ENCODE measurements around the gene COL12A1. TPM values are rescaled to one million over a fixed set of nuclear protein-coding genes. Genes with fewer than 3 reads are reported as not detected.

COL12A1 gene
- total RNA-seq, 4 donors from 2014 or later: 42.2 to 132 (median 55.0) TPM

- WGBS, 2 donors: 76% methylated on average over 5 of the region's 5 CpGs
- DNase-seq (ENCODE audit: low spot score in 2 of 2): no peak
- H3K4me3 ChIP-seq (ENCODE audit: low read depth, poor library complexity, severe bottlenecking): no peak overlapping the region
- intact Hi-C loops (cut with DNase I; ENCODE audit: low total_unique reads): no loop called here
- TF ChIP-seq POLR2A (IDR thresholded peaks at IDR 0.05): no peak
- TF ChIP-seq, protein P1, sequence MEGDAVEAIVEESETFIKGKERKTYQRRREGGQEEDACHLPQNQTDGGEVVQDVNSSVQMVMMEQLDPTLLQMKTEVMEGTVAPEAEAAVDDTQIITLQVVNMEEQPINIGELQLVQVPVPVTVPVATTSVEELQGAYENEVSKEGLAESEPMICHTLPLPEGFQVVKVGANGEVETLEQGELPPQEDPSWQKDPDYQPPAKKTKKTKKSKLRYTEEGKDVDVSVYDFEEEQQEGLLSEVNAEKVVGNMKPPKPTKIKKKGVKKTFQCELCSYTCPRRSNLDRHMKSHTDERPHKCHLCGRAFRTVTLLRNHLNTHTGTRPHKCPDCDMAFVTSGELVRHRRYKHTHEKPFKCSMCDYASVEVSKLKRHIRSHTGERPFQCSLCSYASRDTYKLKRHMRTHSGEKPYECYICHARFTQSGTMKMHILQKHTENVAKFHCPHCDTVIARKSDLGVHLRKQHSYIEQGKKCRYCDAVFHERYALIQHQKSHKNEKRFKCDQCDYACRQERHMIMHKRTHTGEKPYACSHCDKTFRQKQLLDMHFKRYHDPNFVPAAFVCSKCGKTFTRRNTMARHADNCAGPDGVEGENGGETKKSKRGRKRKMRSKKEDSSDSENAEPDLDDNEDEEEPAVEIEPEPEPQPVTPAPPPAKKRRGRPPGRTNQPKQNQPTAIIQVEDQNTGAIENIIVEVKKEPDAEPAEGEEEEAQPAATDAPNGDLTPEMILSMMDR (IDR thresholded peaks at IDR 0.05): no peak
These were observed 103.6 kb downstream of the COL12A1 start for GRCh38 chr6:75102301-75102700.

GRCh38 chr6:75101896-75102295 is 104.0 kb downstream of the COL12A1 start:
- intact Hi-C loops (cut with DNase I; ENCODE audit: low total_unique reads): no loop called here
- DNase-seq (ENCODE audit: low spot score in 2 of 2): no peak
- no peak overlapping the region for H3K4me3 ChIP-seq (ENCODE audit: low read depth, poor library complexity, severe bottlenecking)
- TF ChIP-seq, protein P1 (IDR thresholded peaks at IDR 0.05): no peak
- TF ChIP-seq POLR2A (IDR thresholded peaks at IDR 0.05): no peak
- 50 to 56% methylated on average over 4 of the region's 4 CpGs for WGBS, 2 donors

DNA sequence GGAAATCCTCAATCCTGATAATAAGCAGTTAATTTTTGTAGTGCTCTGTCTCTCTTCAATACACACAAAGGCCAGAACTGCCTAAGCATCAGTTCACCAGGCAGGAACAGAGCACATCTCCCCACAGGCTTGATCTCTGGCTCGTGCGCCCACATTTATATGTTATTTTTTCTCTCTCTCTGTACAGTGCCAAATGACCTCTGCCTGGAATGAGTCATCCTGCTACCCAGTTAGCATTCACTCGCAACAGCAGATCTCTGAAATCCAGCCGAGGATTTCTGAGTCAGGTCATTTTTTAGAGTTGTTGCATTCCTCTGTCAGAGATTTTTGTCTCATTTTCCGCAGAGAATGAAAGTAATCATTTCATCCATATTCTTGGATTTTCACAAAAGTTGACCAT is 107.1 kb downstream of the COL12A1 start:
- intact Hi-C loops (cut with DNase I; ENCODE audit: low total_unique reads): no loop called here
- 29 to 30% methylated on average over 4 to 5 of the region's 5 CpGs for WGBS, 2 donors
- H3K4me3 ChIP-seq (ENCODE audit: low read depth, poor library complexity, severe bottlenecking): no peak overlapping the region
- no peak for TF ChIP-seq POLR2A (IDR thresholded peaks at IDR 0.05)
- TF ChIP-seq, protein P1 (IDR thresholded peaks at IDR 0.05): no peak
- DNase-seq (ENCODE audit: low spot score in 2 of 2): peak; percentile 66 to 81

DNA sequence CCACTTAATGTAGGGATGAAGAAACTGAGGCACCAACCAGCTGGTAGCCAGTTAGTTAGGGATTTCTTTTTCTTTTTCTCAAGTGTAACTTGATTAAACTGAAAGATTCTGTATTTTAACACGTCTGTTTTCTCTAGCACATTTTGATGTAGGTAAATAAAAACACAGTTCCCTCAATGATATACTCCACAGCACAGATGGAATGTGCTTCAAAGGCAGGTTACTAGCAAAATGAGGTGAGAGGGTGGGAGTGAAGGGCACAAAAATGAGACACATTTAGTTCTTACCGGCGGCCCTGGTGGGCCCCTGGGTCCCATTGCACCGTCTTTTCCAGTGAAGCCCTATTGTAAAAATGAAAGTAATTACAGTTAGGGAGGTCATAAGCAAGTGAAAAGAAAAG is 108.9 kb downstream of the COL12A1 start:
- no peak overlapping the region for H3K4me3 ChIP-seq (ENCODE audit: low read depth, poor library complexity, severe bottlenecking)
- WGBS, 2 donors: 85 to 89% methylated on average over 4 of the region's 4 CpGs
- no peak for DNase-seq (ENCODE audit: low spot score in 2 of 2)
- intact Hi-C loops (cut with DNase I; ENCODE audit: low total_unique reads): no loop called here
- TF ChIP-seq POLR2A (IDR thresholded peaks at IDR 0.05): no peak
- TF ChIP-seq, protein P1 (IDR thresholded peaks at IDR 0.05): no peak

DNA sequence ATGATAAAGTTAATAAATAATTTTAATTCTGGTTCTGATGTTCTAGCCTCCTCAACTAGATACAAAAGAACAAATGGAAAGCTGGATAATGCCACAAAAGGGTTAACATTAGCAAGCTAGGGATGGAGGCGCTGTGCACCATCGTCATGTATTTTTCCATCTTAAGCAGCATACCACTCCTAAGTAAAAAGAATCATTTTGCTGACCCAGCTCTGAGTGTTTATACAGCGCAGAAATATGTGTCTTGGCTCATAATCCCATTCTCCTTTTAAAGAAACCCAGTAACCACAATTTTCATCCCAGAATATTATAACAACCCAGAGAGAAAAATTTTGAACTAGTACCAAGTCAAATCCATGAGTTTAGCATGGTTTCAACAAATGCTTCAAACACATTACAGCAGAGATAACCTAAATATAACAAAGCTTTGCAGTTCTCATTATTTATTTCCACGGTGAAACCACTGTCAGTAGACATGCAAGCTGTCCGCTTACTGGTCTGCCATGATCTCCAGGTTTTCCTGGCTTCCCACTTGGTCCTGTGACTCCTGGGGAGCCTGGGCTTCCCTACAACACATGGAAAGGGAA is 111.1 kb downstream of the COL12A1 start:
- H3K4me3 ChIP-seq (ENCODE audit: low read depth, poor library complexity, severe bottlenecking): no peak overlapping the region
- TF ChIP-seq, protein P1 (IDR thresholded peaks at IDR 0.05): no peak
- TF ChIP-seq POLR2A (IDR thresholded peaks at IDR 0.05): no peak
- WGBS, 2 donors: 43 to 57% methylated on average over 5 of the region's 5 CpGs
- no peak for DNase-seq (ENCODE audit: low spot score in 2 of 2)
- intact Hi-C loops (cut with DNase I; ENCODE audit: low total_unique reads): no loop called here
